SHP77 treated with DMSO at 0.1 percent for 48 hours (cell line): ENCODE results near the gene CASKIN1.
"Not testable (repeated sequence)": the region's sequence is repeated elsewhere in the genome, so short reads cannot be mapped to it uniquely, and the experiment has no call there.

Source experiments
- DNase-seq: peaks from one replicate; lab custom pipeline; 2025; lab: John Stamatoyannopoulos, UW

The CASKIN1 gene

GRCh38 chr16:2135071-2135470 lies 61.3 kb downstream of the CASKIN1 start:
- DNase-seq = not testable (repeated sequence)

GRCh38 chr16:2133797-2134196 lies 62.6 kb downstream of the CASKIN1 start:
- DNase-seq = not testable (repeated sequence)

- DNase-seq = not testable (repeated sequence)
Observed at GRCh38 chr16:2129890-2130447, 66.4 kb downstream of the CASKIN1 start.

- not testable (repeated sequence) for DNase-seq
Observed at GRCh38 chr16:2129251-2129650, 67.2 kb downstream of the CASKIN1 start.

- not testable (repeated sequence) for DNase-seq
Observed at GRCh38 chr16:2127630-2128280, 68.7 kb downstream of the CASKIN1 start.
